HepG2 (cell line): Measurements from ENCODE around the gene BABAM2. TPM values are rescaled to one million over a fixed set of nuclear protein-coding genes. Genes with fewer than 3 reads are reported as not detected.

Experiments used
- ATAC-seq: fragments of 200-7000 bp; cut with Tn5 transposase; 3 replicates; pipeline ENCODE4 v1.9.1; 2020; ENCODE audit warnings: mild to moderate bottlenecking, moderate library complexity
- BruUV-seq: library from RNA; stranded (reverse); fragments of 400-500 nt; replicated peaks from 2 replicates; lab custom pipeline; 2021; lab: Mats Ljungman, UMichigan
- CTCF ChIA-PET: fragments of 300-600 bp; formaldehyde crosslinking; extraction: SDS; loops from one replicate; lab custom pipeline; 2021; ENCODE audit warnings: low total read pairs, inconsistent platforms, low intra/inter-chr PET ratio; lab: Yijun Ruan, JAX
- POLR2A ChIA-PET: fragments of 350-600 bp; sonication (Branson Sonifier 250); formaldehyde crosslinking; loops from one replicate; lab custom pipeline; 2020; ENCODE audit warnings: antibody characterized with exemption, inconsistent platforms; lab: Yijun Ruan, JAX
- DNase-seq: peaks from one replicate; pipeline ENCODE4 v3.0.0-alpha.2; 2015; ENCODE audit warnings: low spot score
- FAIRE-seq: peaks from 3 replicates; lab custom pipeline; 2011; peaks lifted over from hg19 to GRCh38; lab: Jason Lieb, UNC
- H2AFZ ChIP-seq: one replicate; pipeline ENCODE4 v1.6.1; 2011; ENCODE audit warnings: low read length, inconsistent platforms
- H3K27ac ChIP-seq: fragments of 300-600 bp; 3 replicates; pipeline ENCODE4 v1.8.0; 2011; ENCODE audit warnings: mixed run types, mild to moderate bottlenecking, mixed read lengths, low read length, inconsistent platforms; ENCODE audit not compliant: insufficient read depth; ENCODE audit errors: extremely low read length
- H3K27me3 ChIP-seq, 2 experiments: fragments of 200-600 bp in 1 of 2; 2 replicates in 1 of 2; 3 replicates in 1 of 2; pipeline versions ENCODE4 v1.6.0 to v1.8.0; 2011; ENCODE audit warnings: low read length in 2 of 2, mild to moderate bottlenecking in 2 of 2, moderate library complexity in 2 of 2, inconsistent platforms in 1 of 2; ENCODE audit not compliant: insufficient read depth in 2 of 2, control insufficient read depth in 1 of 2
- H3K36me3 ChIP-seq, 2 experiments: fragments of 200-600 bp in 1 of 2; replicated peaks in 1 of 2; 2 replicates in 1 of 2; 3 replicates in 1 of 2; pipeline versions ENCODE4 v1.5.1 to v1.8.0; 2011; ENCODE audit warnings: low read length in 2 of 2, inconsistent platforms in 1 of 2; ENCODE audit not compliant: insufficient read depth in 2 of 2, control insufficient read depth in 1 of 2
- H3K4me1 ChIP-seq: 2 replicates; pipeline ENCODE4 v1.5.1; 2012; ENCODE audit warnings: low read length, inconsistent platforms; ENCODE audit not compliant: insufficient read depth
- H3K4me2 ChIP-seq: 2 replicates; pipeline ENCODE4 v1.6.0; 2011; ENCODE audit warnings: low read depth, low read length, inconsistent platforms
- H3K4me3 ChIP-seq, 3 experiments: fragments of 200-600 bp in 1 of 3; sonication (generic), shearing (Covaris generic) in 1 of 3; replicated peaks in 1 of 3; 2 replicates each; pipeline ENCODE4 v1.5.1; 2011 to 2016; ENCODE audit warnings: low read length in 3 of 3, inconsistent platforms in 2 of 3, low read depth in 2 of 3, mild to moderate bottlenecking in 2 of 3, control low read depth in 1 of 3, mixed read lengths in 1 of 3; ENCODE audit not compliant: insufficient read depth in 1 of 3
- H3K79me2 ChIP-seq: one replicate; pipeline ENCODE4 v1.6.1; 2011; ENCODE audit warnings: low read length, inconsistent platforms; ENCODE audit not compliant: insufficient read depth
- H3K9ac ChIP-seq: 2 replicates; pipeline ENCODE4 v1.6.0; 2011; ENCODE audit warnings: mild to moderate bottlenecking, low read depth, low read length, inconsistent platforms; ENCODE audit not compliant: insufficient read depth
- H3K9me3 ChIP-seq: 2 replicates; pipeline ENCODE4 v1.5.1; 2012; ENCODE audit warnings: mild to moderate bottlenecking, low read length
- H4K20me1 ChIP-seq: 2 replicates; pipeline ENCODE4 v1.6.0; 2011; ENCODE audit warnings: inconsistent platforms, mild to moderate bottlenecking, low read length, moderate library complexity; ENCODE audit not compliant: insufficient read depth
- CHD4 ChIP-seq: fragments of 200-600 bp; sonication (generic); IDR thresholded peaks from 2 replicates; pipeline ENCODE4 v1.7.0; 2017; ENCODE audit warnings: mild to moderate bottlenecking, low read length, borderline replicate concordance
- HIC2 ChIP-seq: sonication (generic); formaldehyde crosslinking; IDR thresholded peaks from 2 replicates; pipeline ENCODE4 v1.9.0; 2022; ENCODE audit warnings: low read depth, missing genetic modification reagents
- HOMEZ ChIP-seq: IDR thresholded peaks from 2 replicates; pipeline ENCODE4 v1.6.1; 2016; ENCODE audit warnings: low read depth
- MTA1 ChIP-seq: sonication (generic); formaldehyde crosslinking; IDR thresholded peaks from 2 replicates; pipeline ENCODE4 v1.4.0; 2020; ENCODE audit warnings: missing genetic modification reagents, mild to moderate bottlenecking, borderline replicate concordance
- RCOR2 ChIP-seq: IDR thresholded peaks from 2 replicates; pipeline ENCODE4 v1.6.1; 2016; ENCODE audit warnings: missing biosample characterization, missing genetic modification reagents
- SRF ChIP-seq: IDR thresholded peaks from 2 replicates; pipeline ENCODE4 v1.6.1; 2011; ENCODE audit warnings: mild to moderate bottlenecking, low read depth, low read length, moderate library complexity
- ZNF121 ChIP-seq: sonication (generic); formaldehyde crosslinking; IDR thresholded peaks from 2 replicates; pipeline ENCODE4 v1.5.0; 2020; ENCODE audit warnings: mild to moderate bottlenecking, missing genetic modification reagents
- ZNF264 ChIP-seq: sonication (generic); formaldehyde crosslinking; IDR thresholded peaks from 2 replicates; pipeline ENCODE4 v1.4.0; 2020; ENCODE audit warnings: missing genetic modification reagents
- ZNF296 ChIP-seq: sonication (generic); formaldehyde crosslinking; conservative IDR thresholded peaks from 2 replicates; pipeline ENCODE4 v1.5.0; 2020; ENCODE audit warnings: mild to moderate bottlenecking, missing genetic modification reagents
- ZNF629 ChIP-seq: sonication (generic); formaldehyde crosslinking; conservative IDR thresholded peaks from 2 replicates; pipeline ENCODE4 v1.5.0; 2020; ENCODE audit warnings: missing genetic modification reagents
- ZNF691 ChIP-seq: sonication (generic); formaldehyde crosslinking; IDR thresholded peaks from 2 replicates; pipeline ENCODE4 v1.4.0; 2020; ENCODE audit warnings: missing genetic modification reagents, low read depth, mild to moderate bottlenecking, borderline replicate concordance
- whole genome bisulfite sequencing: methylation state at CpG from one replicate; pipeline ENCODE4 v1.1.6; 2017; ENCODE audit warnings: low lambda C conversion rate; 5-methylcytosine and 5-hydroxymethylcytosine counted together
- in situ Hi-C: cut with HindIII; loops from 2 replicates; pipeline ENCODE4 v1.10.0; 2017; ENCODE audit warnings: low pct_unique_long_range_greater_than_20kb; ENCODE audit not compliant: extremely low pct_ligation_motif_present
- intact Hi-C: fragments of 100-400 bp; cut with micrococcal nuclease; formaldehyde crosslinking; loops from one replicate; pipeline ENCODE4 v1.10.0; 2022; ENCODE audit not compliant: unreplicated experiment
- polyA plus RNA-seq, 8 experiments: library from polyadenylated mRNA; depleted of rRNA in 3 of 8; stranded (reverse) in 7 of 8; unstranded in 1 of 8; fragments of >200 nt; fragmentation: Illumina TruSeq in 4 of 8; extraction: Trizol in 4 of 8; gene quantifications; 2 replicates each; pipeline versions ENCODE4 v1.2.1 to v1.2.3, GENCODE V29; 2011 to 2016; ENCODE audit warnings: low read depth in 4 of 8, missing spikeins in 1 of 8, mixed read lengths in 1 of 8; ENCODE audit not compliant: insufficient read depth in 1 of 8
- total RNA-seq, 5 experiments: library from RNA; depleted of rRNA; stranded (reverse); fragments of >200 nt; fragmentation: Illumina TruSeq; extraction: Trizol; gene quantifications; 2 replicates each; pipeline ENCODE4 v1.2.3, GENCODE V29; 2016; ENCODE audit warnings: low read depth in 1 of 5

BABAM2 gene
- total and polyA plus RNA-seq, 2 of the 13 experiments (the other 11 are each of a cell fraction or from before 2014, with no cell fraction given): 24.9 to 28.0 TPM

- Histone ChIP-seq H3K9me3 (no peaks in the 10 kb centered on the region), H3K27ac (no peak overlapping the region), H2AFZ (no peak overlapping the region), H3K4me3 (no peak overlapping the region), H3K4me2 (peak overlapping the region; percentile 67), H3K27me3 (peaks cover 0 to 15% of the 10 kb centered on the region in 2 experiments; a peak in 4 of 5 replicates), H3K79me2 (no peaks in the 10 kb centered on the region), H3K4me1 (peaks cover 50% of the 10 kb centered on the region), H4K20me1 (no peaks in the 10 kb centered on the region), H3K9ac (no peak overlapping the region), H3K36me3 (no peaks in the 10 kb centered on the region)
- FAIRE-seq (no peak), DNase-seq (no peak), ATAC-seq (no peak)
- 61% methylated on average over 4 of the region's 5 CpGs for WGBS
- in situ Hi-C loops: no loop called here
- POLR2A ChIA-PET: interaction anchor here (1.2 to 1.4 kb wide), 2 partner anchors 40 to 604 kb away, joined by 3 to 4 read pairs; no protein-coding TSS in a partner anchor
- intact Hi-C loops: loop anchor here (5.0 kb wide), 1 partner anchor 35 kb away; the partner anchor contains the start of gene FOSL2
- CTCF ChIA-PET: no interaction called here
- no TSS peak for BruUV-seq
- TF ChIP-seq MTA1 (CRISPR knock-in tag): 0 out of 2 replicates have a peak, but pooled peaks have one; percentile 23
- TF ChIP-seq ZNF629 (CRISPR knock-in tag): 0 out of 2 replicates have a peak, but pooled peaks have one; percentile 28
- peak; percentile 50; the same call in 1 of the 2 replicates for TF ChIP-seq HIC2 (CRISPR knock-in tag)
- no peak for TF ChIP-seq SRF
- TF ChIP-seq ZNF121: no peak
- TF ChIP-seq RCOR2: no peak
- no peak for TF ChIP-seq ZNF691 (CRISPR knock-in tag)
- no peak for TF ChIP-seq ZNF264 (CRISPR knock-in tag)
- no peak for TF ChIP-seq ZNF296 (CRISPR knock-in tag)
- no peak for TF ChIP-seq CHD4
- no peak for TF ChIP-seq HOMEZ (CRISPR knock-in tag)
Measured at GRCh38 chr2:28357055-28357454, 466.5 kb downstream of the BABAM2 start.
